Measurements from ENCODE around the gene ZNF274. TPM values are rescaled to one million over a fixed set of nuclear protein-coding genes. Genes with fewer than 3 reads are reported as not detected.
A peak's percentile ranks its signal among the peaks of the same experiment; 100 is the strongest.
"Not testable (repeated sequence)": the region's sequence is repeated elsewhere in the genome, so short reads cannot be mapped to it uniquely, and the experiment has no call there.

The ZNF274 gene
- 14.1 and 27.9 TPM in 2 replicates for total RNA-seq (2014; rRNA removed; shearing (Covaris generic); ENCODE audit: low replicate concordance)

GRCh38 chr19:58182989-58183816 is at the start of gene ZNF274:
Gene ZNF274, plus strand, starts transcription at chr19:58183061. Its CDS starts 905 bp downstream, at chr19:58183966.
- Histone ChIP-seq H3K36me3 (ENCODE audit: insufficient read depth, low read length) (peaks cover 28% of the 10 kb centered on the region), H3K27ac (ENCODE audit: low read length) (peak within 1 kb of the TSS; percentile 82), H3K4me3 (ENCODE audit: low read length) (peak within 1 kb of the TSS; percentile 75), H3K9ac (ENCODE audit: low read length) (peak within 1 kb of the TSS; percentile 81), H2AFZ (ENCODE audit: low read length) (peak within 1 kb of the TSS; percentile 75), H3K4me2 (ENCODE audit: low read depth, low read length, poor library complexity, severe bottlenecking) (peak within 1 kb of the TSS; percentile 72), H4K20me1 (ENCODE audit: insufficient read depth, low read depth, low read length) (no peaks in the 10 kb centered on the region), H3K9me2 (replicated peaks; ENCODE audit: insufficient read depth, low read length) (no peaks in the 10 kb centered on the region), H3K4me1 (ENCODE audit: low read length) (peaks cover 7% of the 10 kb centered on the region), H3K9me3 (ENCODE audit: low read length) (peaks cover 43% of the 10 kb centered on the region), H3K27me3 (ENCODE audit: low read length) (no peaks in the 10 kb centered on the region), H3K79me2 (ENCODE audit: low read length) (peaks cover 11% of the 10 kb centered on the region)
- DNase-seq = peak; percentile 95

GRCh38 chr19:58134244-58134643 is 48.6 kb upstream of the ZNF274 start:
- Histone ChIP-seq H3K27ac (ENCODE audit: low read length) (no peak overlapping the region), H3K36me3 (ENCODE audit: insufficient read depth, low read length) (peaks cover 70% of the 10 kb centered on the region), H3K9me2 (replicated peaks; ENCODE audit: insufficient read depth, low read length) (no peaks in the 10 kb centered on the region), H3K27me3 (ENCODE audit: low read length) (no peaks in the 10 kb centered on the region), H3K4me2 (ENCODE audit: low read depth, low read length, poor library complexity, severe bottlenecking) (no peak overlapping the region), H3K79me2 (ENCODE audit: low read length) (no peaks in the 10 kb centered on the region), H3K9ac (ENCODE audit: low read length) (no peak overlapping the region), H4K20me1 (ENCODE audit: insufficient read depth, low read depth, low read length) (no peaks in the 10 kb centered on the region), H3K4me3 (ENCODE audit: low read length) (no peak overlapping the region), H3K9me3 (ENCODE audit: low read length) (peaks cover 67% of the 10 kb centered on the region), H2AFZ (ENCODE audit: low read length) (no peak overlapping the region), H3K4me1 (ENCODE audit: low read length) (no peaks in the 10 kb centered on the region)
- no peak for DNase-seq

GRCh38 chr19:58145849-58146248 is 37.0 kb upstream of the ZNF274 start:
- no peaks in the 10 kb centered on the region for H4K20me1 ChIP-seq (ENCODE audit: insufficient read depth, low read depth, low read length)
- peaks cover 37% of the 10 kb centered on the region for H3K79me2 ChIP-seq (ENCODE audit: low read length)
- no peak overlapping the region for H3K4me2 ChIP-seq (ENCODE audit: low read depth, low read length, poor library complexity, severe bottlenecking)
- H3K9me2 ChIP-seq (replicated peaks; ENCODE audit: insufficient read depth, low read length) = no peaks in the 10 kb centered on the region
- H3K36me3 ChIP-seq (ENCODE audit: insufficient read depth, low read length) = peaks cover 28% of the 10 kb centered on the region
- peaks cover 8% of the 10 kb centered on the region for H3K4me1 ChIP-seq (ENCODE audit: low read length)
- no peak overlapping the region for H2AFZ ChIP-seq (ENCODE audit: low read length)
- no peak overlapping the region for H3K4me3 ChIP-seq (ENCODE audit: low read length)
- peaks cover 36% of the 10 kb centered on the region for H3K9me3 ChIP-seq (ENCODE audit: low read length)
- no peak overlapping the region for H3K9ac ChIP-seq (ENCODE audit: low read length)
- no peak overlapping the region for H3K27ac ChIP-seq (ENCODE audit: low read length)
- no peaks in the 10 kb centered on the region for H3K27me3 ChIP-seq (ENCODE audit: low read length)
- no peak for DNase-seq

- not testable (repeated sequence) for DNase-seq; H3K9me2 ChIP-seq (replicated peaks; ENCODE audit: insufficient read depth, low read length); H3K4me3 ChIP-seq (ENCODE audit: low read length); H3K9ac ChIP-seq (ENCODE audit: low read length); H4K20me1 ChIP-seq (ENCODE audit: insufficient read depth, low read depth, low read length); H2AFZ ChIP-seq (ENCODE audit: low read length); H3K27me3 ChIP-seq (ENCODE audit: low read length); H3K27ac ChIP-seq (ENCODE audit: low read length); H3K4me2 ChIP-seq (ENCODE audit: low read depth, low read length, poor library complexity, severe bottlenecking)
- peaks cover 17% of the 10 kb centered on the region for H3K36me3 ChIP-seq (ENCODE audit: insufficient read depth, low read length)
- peaks cover 31% of the 10 kb centered on the region for H3K79me2 ChIP-seq (ENCODE audit: low read length)
- peaks cover 41% of the 10 kb centered on the region for H3K9me3 ChIP-seq (ENCODE audit: low read length)
- H3K4me1 ChIP-seq (ENCODE audit: low read length) = peaks cover 12% of the 10 kb centered on the region
Measured at GRCh38 chr19:58147475-58147874, 35.4 kb upstream of the ZNF274 start.

GRCh38 chr19:58150328-58150921 is 32.4 kb upstream of the ZNF274 start, which contains the start of gene ZNF329:
Gene ZNF329, minus strand, starts transcription at chr19:58150789. Its CDS starts 21,286 bp downstream, at chr19:58129503.
- peak; percentile 98 for DNase-seq
- Histone ChIP-seq H3K4me1 (ENCODE audit: low read length) (peaks cover 12% of the 10 kb centered on the region), H3K9me3 (ENCODE audit: low read length) (peaks cover 48% of the 10 kb centered on the region), H3K79me2 (ENCODE audit: low read length) (peaks cover 27% of the 10 kb centered on the region), H4K20me1 (ENCODE audit: insufficient read depth, low read depth, low read length) (no peaks in the 10 kb centered on the region), H3K27ac (ENCODE audit: low read length) (peak within 1 kb of the TSS; percentile 34; the same call in 1 of the 2 replicates), H3K4me3 (ENCODE audit: low read length) (peak within 1 kb of the TSS; percentile 83), H3K9ac (ENCODE audit: low read length) (peak within 1 kb of the TSS; percentile 84), H3K27me3 (ENCODE audit: low read length) (no peaks in the 10 kb centered on the region), H2AFZ (ENCODE audit: low read length) (peak within 1 kb of the TSS; percentile 84), H3K9me2 (replicated peaks; ENCODE audit: insufficient read depth, low read length) (no peaks in the 10 kb centered on the region), H3K36me3 (ENCODE audit: insufficient read depth, low read length) (peaks cover 10% of the 10 kb centered on the region), H3K4me2 (ENCODE audit: low read depth, low read length, poor library complexity, severe bottlenecking) (peak within 1 kb of the TSS; percentile 80)

GRCh38 chr19:58153386-58153785 is 29.5 kb upstream of the ZNF274 start:
- Histone ChIP-seq H3K4me2 (ENCODE audit: low read depth, low read length, poor library complexity, severe bottlenecking) (no peak overlapping the region), H3K4me1 (ENCODE audit: low read length) (peaks cover 12% of the 10 kb centered on the region)
- DNase-seq = no peak

GRCh38 chr19:58154287-58154678 is 28.6 kb upstream of the ZNF274 start:
- no peaks in the 10 kb centered on the region for H3K9me2 ChIP-seq (replicated peaks; ENCODE audit: insufficient read depth, low read length)
- H3K4me3 ChIP-seq (ENCODE audit: low read length) = no peak overlapping the region
- H4K20me1 ChIP-seq (ENCODE audit: insufficient read depth, low read depth, low read length) = no peaks in the 10 kb centered on the region
- peaks cover 4% of the 10 kb centered on the region; the same call in 1 of the 2 replicates for H3K36me3 ChIP-seq (ENCODE audit: insufficient read depth, low read length)
- no peak overlapping the region for H3K4me2 ChIP-seq (ENCODE audit: low read depth, low read length, poor library complexity, severe bottlenecking)
- peaks cover 10% of the 10 kb centered on the region for H3K79me2 ChIP-seq (ENCODE audit: low read length)
- peaks cover 12% of the 10 kb centered on the region for H3K4me1 ChIP-seq (ENCODE audit: low read length)
- H3K27me3 ChIP-seq (ENCODE audit: low read length) = no peaks in the 10 kb centered on the region
- H3K9ac ChIP-seq (ENCODE audit: low read length) = no peak overlapping the region
- no peak overlapping the region for H3K27ac ChIP-seq (ENCODE audit: low read length)
- DNase-seq = no peak
- H3K9me3 ChIP-seq (ENCODE audit: low read length) = peaks cover 53% of the 10 kb centered on the region
- no peak overlapping the region for H2AFZ ChIP-seq (ENCODE audit: low read length)

More at GRCh38 chr19:58153386-58153785, 29.5 kb upstream of the ZNF274 start:
- H3K36me3 ChIP-seq (ENCODE audit: insufficient read depth, low read length) = peaks cover 10% of the 10 kb centered on the region
- H3K9ac ChIP-seq (ENCODE audit: low read length) = no peak overlapping the region
- no peak overlapping the region for H3K4me3 ChIP-seq (ENCODE audit: low read length)
- H3K9me2 ChIP-seq (replicated peaks; ENCODE audit: insufficient read depth, low read length) = no peaks in the 10 kb centered on the region
- H3K9me3 ChIP-seq (ENCODE audit: low read length) = peaks cover 58% of the 10 kb centered on the region
- H2AFZ ChIP-seq (ENCODE audit: low read length) = no peak overlapping the region
- H4K20me1 ChIP-seq (ENCODE audit: insufficient read depth, low read depth, low read length) = no peaks in the 10 kb centered on the region
- H3K79me2 ChIP-seq (ENCODE audit: low read length) = peaks cover 19% of the 10 kb centered on the region
- H3K27ac ChIP-seq (ENCODE audit: low read length) = no peak overlapping the region
- H3K27me3 ChIP-seq (ENCODE audit: low read length) = no peaks in the 10 kb centered on the region
